ENCODE data around the gene ERVFRD-1. TPM values are rescaled to one million over a fixed set of nuclear protein-coding genes. Genes with fewer than 3 reads are reported as not detected.

Gene ERVFRD-1
- total RNA-seq, 1 donor from 2014 or later: not detected

- H3K27ac Mint-ChIP-seq (ENCODE audit: unreplicated experiment): no peak overlapping the region
- TF ChIP-seq, protein P1, sequence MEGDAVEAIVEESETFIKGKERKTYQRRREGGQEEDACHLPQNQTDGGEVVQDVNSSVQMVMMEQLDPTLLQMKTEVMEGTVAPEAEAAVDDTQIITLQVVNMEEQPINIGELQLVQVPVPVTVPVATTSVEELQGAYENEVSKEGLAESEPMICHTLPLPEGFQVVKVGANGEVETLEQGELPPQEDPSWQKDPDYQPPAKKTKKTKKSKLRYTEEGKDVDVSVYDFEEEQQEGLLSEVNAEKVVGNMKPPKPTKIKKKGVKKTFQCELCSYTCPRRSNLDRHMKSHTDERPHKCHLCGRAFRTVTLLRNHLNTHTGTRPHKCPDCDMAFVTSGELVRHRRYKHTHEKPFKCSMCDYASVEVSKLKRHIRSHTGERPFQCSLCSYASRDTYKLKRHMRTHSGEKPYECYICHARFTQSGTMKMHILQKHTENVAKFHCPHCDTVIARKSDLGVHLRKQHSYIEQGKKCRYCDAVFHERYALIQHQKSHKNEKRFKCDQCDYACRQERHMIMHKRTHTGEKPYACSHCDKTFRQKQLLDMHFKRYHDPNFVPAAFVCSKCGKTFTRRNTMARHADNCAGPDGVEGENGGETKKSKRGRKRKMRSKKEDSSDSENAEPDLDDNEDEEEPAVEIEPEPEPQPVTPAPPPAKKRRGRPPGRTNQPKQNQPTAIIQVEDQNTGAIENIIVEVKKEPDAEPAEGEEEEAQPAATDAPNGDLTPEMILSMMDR (IDR thresholded peaks at IDR 0.05; ENCODE audit: partially characterized antibody, unreplicated experiment): no peak
- no peaks in the 10 kb centered on the region for H3K4me1 Mint-ChIP-seq (ENCODE audit: low read depth, unreplicated experiment)
- DNase-seq: no peak
- peaks cover 2% of the 10 kb centered on the region for H3K9me3 Mint-ChIP-seq (ENCODE audit: unreplicated experiment)
- H3K27me3 Mint-ChIP-seq (ENCODE audit: unreplicated experiment): no peaks in the 10 kb centered on the region
- no peak overlapping the region for H3K4me3 Mint-ChIP-seq (ENCODE audit: unreplicated experiment)
- no peaks in the 10 kb centered on the region for H3K36me3 Mint-ChIP-seq (ENCODE audit: unreplicated experiment)
Measured at GRCh38 chr6:11143394-11144371, 32.2 kb upstream of the ERVFRD-1 start.

GRCh38 chr6:11142296-11143027, 30.9 kb upstream of the ERVFRD-1 start:
- no peak for DNase-seq
- TF ChIP-seq, protein P1 (IDR thresholded peaks at IDR 0.05; ENCODE audit: partially characterized antibody, unreplicated experiment): no peak
- H3K9me3 Mint-ChIP-seq (ENCODE audit: unreplicated experiment): peaks cover 2% of the 10 kb centered on the region
- no peaks in the 10 kb centered on the region for H3K27me3 Mint-ChIP-seq (ENCODE audit: unreplicated experiment)
- no peaks in the 10 kb centered on the region for H3K4me1 Mint-ChIP-seq (ENCODE audit: low read depth, unreplicated experiment)
- no peak overlapping the region for H3K27ac Mint-ChIP-seq (ENCODE audit: unreplicated experiment)
- no peak overlapping the region for H3K4me3 Mint-ChIP-seq (ENCODE audit: unreplicated experiment)
- no peaks in the 10 kb centered on the region for H3K36me3 Mint-ChIP-seq (ENCODE audit: unreplicated experiment)

- no peaks in the 10 kb centered on the region for H3K4me1 Mint-ChIP-seq (ENCODE audit: low read depth, unreplicated experiment)
- DNase-seq: no peak
Measured at GRCh38 chr6:11141295-11141694, 29.8 kb upstream of the ERVFRD-1 start.

DNA sequence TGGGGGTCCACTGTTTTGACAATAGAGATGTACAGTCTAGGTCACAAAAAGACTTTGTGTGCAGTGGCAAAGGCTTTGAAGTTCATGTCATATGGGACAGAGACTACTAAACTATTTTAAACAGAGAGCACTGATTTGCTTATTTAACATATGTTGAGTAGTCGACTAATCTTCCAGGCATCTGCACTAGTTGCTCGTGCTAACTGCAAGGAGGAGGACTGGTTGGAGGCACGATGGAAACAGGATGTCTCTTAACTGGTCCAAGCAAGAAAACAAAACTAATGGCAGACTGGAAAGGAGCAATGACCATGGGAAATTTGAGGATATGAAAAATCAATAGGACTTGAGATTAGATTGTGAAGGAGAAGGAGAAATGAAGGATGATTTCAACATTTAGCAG, 28.5 kb upstream of the ERVFRD-1 start:
- no peaks in the 10 kb centered on the region for H3K4me1 Mint-ChIP-seq (ENCODE audit: low read depth, unreplicated experiment)
- H3K27me3 Mint-ChIP-seq (ENCODE audit: unreplicated experiment): no peaks in the 10 kb centered on the region
- DNase-seq: no peak
- H3K4me3 Mint-ChIP-seq (ENCODE audit: unreplicated experiment): no peak overlapping the region
- no peaks in the 10 kb centered on the region for H3K36me3 Mint-ChIP-seq (ENCODE audit: unreplicated experiment)
- TF ChIP-seq, protein P1 (IDR thresholded peaks at IDR 0.05; ENCODE audit: partially characterized antibody, unreplicated experiment): no peak
- H3K27ac Mint-ChIP-seq (ENCODE audit: unreplicated experiment): no peak overlapping the region
- H3K9me3 Mint-ChIP-seq (ENCODE audit: unreplicated experiment): peaks cover 2% of the 10 kb centered on the region

More at GRCh38 chr6:11141295-11141694, 29.8 kb upstream of the ERVFRD-1 start:
- TF ChIP-seq, protein P1 (IDR thresholded peaks at IDR 0.05; ENCODE audit: partially characterized antibody, unreplicated experiment): no peak
- H3K9me3 Mint-ChIP-seq (ENCODE audit: unreplicated experiment): peaks cover 2% of the 10 kb centered on the region
- no peak overlapping the region for H3K27ac Mint-ChIP-seq (ENCODE audit: unreplicated experiment)
- H3K4me3 Mint-ChIP-seq (ENCODE audit: unreplicated experiment): no peak overlapping the region
- H3K36me3 Mint-ChIP-seq (ENCODE audit: unreplicated experiment): no peaks in the 10 kb centered on the region
- H3K27me3 Mint-ChIP-seq (ENCODE audit: unreplicated experiment): no peaks in the 10 kb centered on the region

Measured in glutamatergic neuron (in vitro differentiated cells).